Karpas-422 (cell line): ENCODE results near the gene AK1. TPM values are rescaled to one million over a fixed set of nuclear protein-coding genes. Genes with fewer than 3 reads are reported as not detected.

ENCODE experiments used
- DNase-seq: peaks from one replicate; pipeline ENCODE4 v3.0.0-alpha.2; 2015
- H2AFZ ChIP-seq: fragments of 200-600 bp; sonication (generic); 2 replicates; pipeline ENCODE4 v1.6.1; 2014; ENCODE audit warnings: antibody characterized with exemption, low read length, mixed read lengths
- H3K27ac ChIP-seq: fragments of 200-600 bp; sonication (generic); 2 replicates; pipeline ENCODE4 v1.5.1; 2014; ENCODE audit warnings: mild to moderate bottlenecking, low read length, moderate library complexity
- H3K27me3 ChIP-seq: fragments of 200-600 bp; sonication (generic); 2 replicates; pipeline ENCODE4 v1.6.1; 2014; ENCODE audit warnings: low read length, mixed read lengths
- H3K36me3 ChIP-seq: fragments of 200-600 bp; sonication (generic); 2 replicates; pipeline ENCODE4 v1.6.1; 2014; ENCODE audit warnings: low read length, mixed read lengths; ENCODE audit not compliant: insufficient read depth
- H3K4me1 ChIP-seq: fragments of 200-600 bp; sonication (generic); 2 replicates; pipeline ENCODE4 v1.6.1; 2014; ENCODE audit warnings: mild to moderate bottlenecking, low read length, mixed read lengths
- H3K4me2 ChIP-seq: fragments of 200-600 bp; sonication (generic); 2 replicates; pipeline ENCODE4 v1.6.1; 2014; ENCODE audit warnings: low read length, low read depth, mild to moderate bottlenecking; ENCODE audit not compliant: poor library complexity, severe bottlenecking
- H3K4me3 ChIP-seq: fragments of 200-600 bp; sonication (generic); 2 replicates; pipeline ENCODE4 v1.5.1; 2014; ENCODE audit warnings: mild to moderate bottlenecking, antibody characterized with exemption, low read length, mixed read lengths
- H3K79me2 ChIP-seq: fragments of 200-600 bp; sonication (generic); 2 replicates; pipeline ENCODE4 v1.6.1; 2014; ENCODE audit warnings: mild to moderate bottlenecking, low read length, mixed read lengths
- H3K9ac ChIP-seq: fragments of 200-600 bp; sonication (generic); 2 replicates; pipeline ENCODE4 v1.6.0; 2014; ENCODE audit warnings: low read length
- H3K9me2 ChIP-seq: fragments of 200-600 bp; sonication (generic), shearing (Covaris generic); replicated peaks from 2 replicates; pipeline ENCODE4 v1.6.0; 2014; ENCODE audit warnings: mild to moderate bottlenecking, low read length, moderate library complexity; ENCODE audit not compliant: insufficient read depth
- H3K9me3 ChIP-seq: fragments of 300-700, 200-600 bp; sonication (generic); 2 replicates; pipeline ENCODE4 v1.6.1; 2014; ENCODE audit warnings: low read length, mixed read lengths
- H4K20me1 ChIP-seq: fragments of 200-600 bp; sonication (generic); 2 replicates; pipeline ENCODE4 v1.6.1; 2014; ENCODE audit warnings: mild to moderate bottlenecking, antibody characterized with exemption, low read length, low read depth; ENCODE audit not compliant: insufficient read depth
- total RNA-seq: library from RNA; depleted of rRNA; stranded (reverse); fragments of >200 nt; shearing (Covaris generic); gene quantifications from 2 replicates; pipeline ENCODE4 v1.2.3, GENCODE V29; 2014; ENCODE audit warnings: low replicate concordance

The AK1 gene
- total RNA-seq, 1 experiment from 2014 or later: 1.0 TPM

DNA sequence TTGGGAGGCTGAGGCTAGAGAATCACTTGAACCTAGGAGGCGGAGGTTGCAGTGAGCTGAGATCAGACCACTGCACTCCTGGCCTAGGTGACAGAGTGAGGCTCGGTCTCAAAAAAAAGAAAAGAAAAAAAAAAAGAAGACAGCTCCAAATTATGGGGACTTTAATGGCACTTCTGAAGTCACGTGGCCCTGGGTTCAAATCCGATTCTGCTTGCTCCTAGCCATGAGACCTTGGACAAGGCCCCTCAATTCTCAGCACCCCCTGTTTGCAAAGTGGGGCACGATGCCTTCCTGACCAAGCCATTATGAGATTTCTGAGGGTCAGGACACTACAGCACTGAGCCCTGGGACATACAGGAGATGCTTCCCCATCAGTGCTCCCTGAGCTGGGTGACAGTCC is 22.0 kb downstream of the AK1 start:
- H4K20me1 ChIP-seq: no peaks in the 10 kb centered on the region
- no peak overlapping the region for H3K4me2 ChIP-seq
- no peak overlapping the region for H3K4me3 ChIP-seq
- no peak overlapping the region for H2AFZ ChIP-seq
- no peaks in the 10 kb centered on the region for H3K9me2 ChIP-seq
- no peaks in the 10 kb centered on the region for H3K27me3 ChIP-seq
- H3K9me3 ChIP-seq: no peaks in the 10 kb centered on the region
- no peak overlapping the region for H3K27ac ChIP-seq
- no peak for DNase-seq
- no peaks in the 10 kb centered on the region for H3K4me1 ChIP-seq
- no peaks in the 10 kb centered on the region for H3K79me2 ChIP-seq
- no peak overlapping the region for H3K9ac ChIP-seq
- no peaks in the 10 kb centered on the region for H3K36me3 ChIP-seq

DNA sequence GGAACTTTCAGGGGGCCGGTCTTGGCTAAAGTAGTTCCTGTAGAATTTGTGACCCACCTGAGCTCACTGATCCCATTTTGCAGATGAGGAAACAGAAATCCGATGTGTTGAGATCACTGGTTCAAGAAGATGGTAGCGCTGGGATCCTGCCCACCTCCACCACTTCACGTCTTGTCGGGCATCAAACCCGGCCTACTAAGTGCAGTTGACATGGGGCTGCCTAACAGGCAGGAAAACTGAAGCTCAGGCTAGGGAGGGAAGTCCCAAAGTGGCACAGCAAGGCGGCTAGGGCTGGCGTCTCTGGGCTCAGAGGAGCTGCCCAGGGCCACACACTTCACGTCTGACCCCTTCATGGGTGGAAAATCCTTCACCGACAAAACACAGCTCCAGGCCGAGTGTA is 22.5 kb downstream of the AK1 start:
- Histone ChIP-seq H3K4me1 (no peaks in the 10 kb centered on the region), H3K9me3 (peaks cover under 1% of the 10 kb centered on the region; the same call in 1 of the 2 replicates), H3K27ac (no peak overlapping the region), H3K79me2 (no peaks in the 10 kb centered on the region), H3K4me2 (no peak overlapping the region), H3K9me2 (no peaks in the 10 kb centered on the region), H3K36me3 (no peaks in the 10 kb centered on the region), H3K9ac (no peak overlapping the region), H3K27me3 (no peaks in the 10 kb centered on the region), H2AFZ (no peak overlapping the region), H3K4me3 (no peak overlapping the region), H4K20me1 (no peaks in the 10 kb centered on the region)
- DNase-seq: no peak

DNA sequence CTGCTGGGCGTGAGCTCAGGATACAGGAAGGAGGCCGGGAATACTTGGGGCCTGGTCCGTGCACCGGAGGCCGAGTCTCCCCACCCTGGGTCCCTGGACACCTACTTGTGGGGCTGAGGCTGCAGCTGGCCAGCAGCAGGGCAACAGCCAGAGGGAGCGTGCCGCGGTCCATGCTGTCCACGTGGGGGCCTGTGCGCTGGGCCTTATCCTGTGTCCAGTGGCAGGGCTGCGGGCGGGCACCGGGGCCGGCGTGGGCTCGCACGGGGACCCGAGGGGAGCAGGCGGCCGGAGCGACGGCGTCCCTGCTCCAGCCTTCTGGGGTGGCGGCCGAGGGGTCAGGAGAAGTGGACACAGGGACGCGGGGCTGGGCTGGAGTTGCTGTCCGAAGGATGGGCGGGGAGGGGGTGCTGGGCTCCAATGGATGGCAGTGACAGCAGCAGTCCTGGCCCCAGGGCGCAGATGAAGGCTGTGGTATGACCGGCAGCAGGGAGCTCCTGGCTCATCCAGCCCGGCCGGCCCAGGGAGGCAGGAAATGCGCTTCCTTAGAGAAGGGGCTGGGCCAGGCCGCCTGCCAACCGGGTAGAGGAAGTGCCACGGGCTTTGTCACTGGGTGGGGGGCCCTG is 23.2 kb downstream of the AK1 start, which contains the start of gene ENG:
ENG (minus strand) TSS at position 475 of the 623 bp plus-strand sequence; CDS start at position 172, 303 bp downstream.
- Histone ChIP-seq H3K4me1 (no peaks in the 10 kb centered on the region), H3K27ac (no peak within 1 kb of the TSS), H3K4me3 (no peak within 1 kb of the TSS), H4K20me1 (no peaks in the 10 kb centered on the region), H3K9me2 (no peaks in the 10 kb centered on the region), H3K27me3 (no peaks in the 10 kb centered on the region; the same call in 1 of the 2 replicates), H3K36me3 (peaks cover 2% of the 10 kb centered on the region; the same call in 1 of the 2 replicates), H3K9me3 (peaks cover 7% of the 10 kb centered on the region), H2AFZ (no peak within 1 kb of the TSS), H3K4me2 (no peak within 1 kb of the TSS), H3K9ac (no peak within 1 kb of the TSS), H3K79me2 (no peaks in the 10 kb centered on the region)
- no peak for DNase-seq

- peaks cover 9% of the 10 kb centered on the region for H3K9me3 ChIP-seq
- peaks cover 3% of the 10 kb centered on the region; the same call in 1 of the 2 replicates for H3K36me3 ChIP-seq
- H3K4me1 ChIP-seq: no peaks in the 10 kb centered on the region
- H3K9me2 ChIP-seq: no peaks in the 10 kb centered on the region
- H3K4me3 ChIP-seq: no peak overlapping the region
- H2AFZ ChIP-seq: no peak overlapping the region
- DNase-seq: no peak
- H4K20me1 ChIP-seq: no peaks in the 10 kb centered on the region
- no peak overlapping the region for H3K27ac ChIP-seq
- no peak overlapping the region for H3K9ac ChIP-seq
- no peaks in the 10 kb centered on the region for H3K79me2 ChIP-seq
- no peak overlapping the region for H3K4me2 ChIP-seq
- H3K27me3 ChIP-seq: no peaks in the 10 kb centered on the region; the same call in 1 of the 2 replicates
Observed at GRCh38 chr9:127853312-127854183, 23.9 kb downstream of the AK1 start.

DNA sequence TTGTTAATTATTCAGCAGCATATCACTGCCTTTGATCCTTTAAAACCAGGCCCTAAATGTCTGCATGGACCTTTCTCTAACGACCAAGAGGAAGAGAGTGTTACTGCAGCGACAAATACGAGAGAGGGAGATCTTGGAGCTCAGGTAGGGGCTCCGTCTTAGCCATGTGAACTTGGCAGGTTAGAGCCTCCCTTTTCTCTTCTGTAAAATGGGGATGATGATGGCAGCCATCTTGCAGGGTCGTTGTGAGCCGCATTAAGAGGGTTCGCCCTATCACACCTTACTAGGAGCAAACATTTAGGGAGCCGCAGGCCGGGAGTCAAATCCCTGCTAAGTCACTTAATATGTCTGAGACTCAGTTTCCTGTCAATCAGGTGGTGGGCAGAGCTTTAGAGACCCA is 24.6 kb downstream of the AK1 start:
- Histone ChIP-seq H3K9ac (no peak overlapping the region), H3K9me2 (no peaks in the 10 kb centered on the region), H3K4me2 (no peak overlapping the region), H3K79me2 (no peaks in the 10 kb centered on the region), H3K9me3 (peaks cover 9% of the 10 kb centered on the region), H2AFZ (no peak overlapping the region), H3K27me3 (no peaks in the 10 kb centered on the region; the same call in 1 of the 2 replicates), H3K36me3 (peaks cover 3% of the 10 kb centered on the region; the same call in 1 of the 2 replicates), H4K20me1 (no peaks in the 10 kb centered on the region), H3K27ac (no peak overlapping the region), H3K4me3 (no peak overlapping the region), H3K4me1 (no peaks in the 10 kb centered on the region)
- DNase-seq: no peak

GRCh38 chr9:127850286-127850830 is 27.1 kb downstream of the AK1 start:
- peaks cover 3% of the 10 kb centered on the region; the same call in 1 of the 2 replicates for H3K36me3 ChIP-seq
- no peaks in the 10 kb centered on the region for H3K4me1 ChIP-seq
- H3K4me3 ChIP-seq: no peak overlapping the region
- H4K20me1 ChIP-seq: no peaks in the 10 kb centered on the region
- H3K9ac ChIP-seq: no peak overlapping the region
- H3K27me3 ChIP-seq: no peaks in the 10 kb centered on the region; the same call in 1 of the 2 replicates
- no peak overlapping the region for H3K4me2 ChIP-seq
- no peak overlapping the region for H3K27ac ChIP-seq
- H3K79me2 ChIP-seq: no peaks in the 10 kb centered on the region
- H3K9me2 ChIP-seq: no peaks in the 10 kb centered on the region
- DNase-seq: no peak
- H2AFZ ChIP-seq: no peak overlapping the region
- H3K9me3 ChIP-seq: peaks cover 9% of the 10 kb centered on the region

GRCh38 chr9:127848756-127849504 is 28.5 kb downstream of the AK1 start:
- Histone ChIP-seq H4K20me1 (no peaks in the 10 kb centered on the region), H3K4me3 (no peak overlapping the region), H3K4me2 (no peak overlapping the region), H2AFZ (no peak overlapping the region), H3K4me1 (no peaks in the 10 kb centered on the region), H3K9me3 (peaks cover 9% of the 10 kb centered on the region), H3K27ac (no peak overlapping the region), H3K79me2 (no peaks in the 10 kb centered on the region), H3K27me3 (no peaks in the 10 kb centered on the region; the same call in 1 of the 2 replicates), H3K9me2 (no peaks in the 10 kb centered on the region), H3K9ac (no peak overlapping the region), H3K36me3 (peaks cover 3% of the 10 kb centered on the region; the same call in 1 of the 2 replicates)
- no peak for DNase-seq
